Endothelial cell of umbilical vein (primary cell): ENCODE data around the gene CMIP.
A peak's percentile ranks its signal among the peaks of the same experiment; 100 is the strongest.

ENCODE experiments used
- CTCF ChIP-seq, 2 donors: IDR thresholded peaks; 1 replicate in 1 of 2; 2 replicates in 1 of 2; pipeline ENCODE4 v1.5.1; 2011; ENCODE audit warnings: low read length in 2 of 2, mild to moderate bottlenecking in 2 of 2, moderate library complexity in 2 of 2, control low read depth in 1 of 2, inconsistent platforms in 1 of 2, low read depth in 1 of 2; ENCODE audit not compliant: insufficient read depth in 1 of 2; ENCODE audit errors: extremely low read depth in 1 of 2
- MAX ChIP-seq: IDR thresholded peaks from 2 replicates; pipeline ENCODE4 v1.6.1; 2011; ENCODE audit not compliant: insufficient read depth, insufficient read length
- MYC ChIP-seq: IDR thresholded peaks from one replicate; pipeline ENCODE4 v1.6.1; 2011; ENCODE audit warnings: mild to moderate bottlenecking, low read depth, low read length
- POLR2AphosphoS5 ChIP-seq: IDR thresholded peaks from 2 replicates; pipeline ENCODE4 v1.6.1; 2012; ENCODE audit warnings: low read depth, mild to moderate bottlenecking, control low read depth, low read length, moderate library complexity; ENCODE audit not compliant: insufficient read depth

DNA sequence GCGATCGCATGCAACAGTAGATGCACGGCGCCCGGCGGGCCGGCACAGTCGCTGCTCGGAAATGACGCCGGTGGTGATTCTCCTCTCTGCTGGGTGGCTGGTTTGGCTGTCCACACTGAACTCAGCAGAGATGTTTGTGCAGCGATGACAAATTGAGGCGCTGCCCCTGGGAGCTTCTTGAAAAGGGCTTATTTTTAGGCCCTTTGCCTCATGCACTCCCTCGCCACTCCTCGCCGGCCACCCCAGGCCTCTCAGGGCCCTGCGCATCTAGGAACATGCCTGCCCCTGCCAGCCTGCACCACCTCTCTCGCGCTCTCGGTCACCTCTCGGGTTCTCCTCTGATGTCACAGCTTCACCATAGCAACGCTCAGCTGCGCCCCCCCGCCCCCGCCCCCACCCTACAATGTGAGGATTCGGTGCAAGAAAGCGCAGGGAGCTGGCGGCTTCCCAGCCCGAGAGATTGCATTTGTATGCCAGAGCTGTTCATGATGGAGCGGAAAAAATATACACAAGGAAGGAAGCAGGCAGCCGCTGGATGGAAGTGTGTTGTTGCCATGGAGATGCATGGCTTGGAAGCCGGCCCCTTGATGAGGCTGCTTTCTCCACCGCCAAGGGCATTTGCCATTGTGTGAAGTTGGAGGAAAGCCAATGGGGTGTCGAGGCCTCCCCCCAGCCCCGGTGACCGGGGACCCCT lies 253.2 kb downstream of the CMIP start:
- no peak for TF ChIP-seq CTCF (IDR thresholded peaks at IDR 0.05; ENCODE audit: extremely low read depth in 1 of 2, insufficient read depth in 1 of 2, low read depth in 1 of 2, low read length in 2 of 2)
- no peak for TF ChIP-seq POLR2AphosphoS5
- peak; percentile 24 for TF ChIP-seq MAX
- no peak for TF ChIP-seq MYC
